HEK293 (cell line): ENCODE measurements around the gene NAPB.

Source experiments
- CTCF ChIA-PET: fragments of 350-600 bp; formaldehyde crosslinking; extraction: SDS; loops from one replicate; lab custom pipeline; 2021; ENCODE audit warnings: antibody characterized with exemption; lab: Yijun Ruan, JAX
- POLR2A ChIA-PET: fragments of 300-600 bp; formaldehyde crosslinking; extraction: SDS; loops from one replicate; lab custom pipeline; 2020; ENCODE audit warnings: antibody characterized with exemption, inconsistent platforms; lab: Yijun Ruan, JAX
- H3K27ac ChIP-seq: fragments of 200-500 bp; sonication (Bioruptor generic); 2 replicates; pipeline ENCODE4 v1.5.1; 2014; ENCODE audit warnings: low read depth, low read length, control low read depth, inconsistent platforms; ENCODE audit errors: extremely low read depth
- H3K36me3 ChIP-seq, 2 experiments: fragments of 200-500 bp in 1 of 2; sonication (Bioruptor generic) in 1 of 2; 1 replicate in 1 of 2; 2 replicates in 1 of 2; pipeline ENCODE4 v1.5.1; 2014 to 2017; ENCODE audit warnings: inconsistent platforms in 2 of 2, low read length in 2 of 2; ENCODE audit not compliant: control insufficient read depth in 2 of 2, insufficient read depth in 1 of 2
- H3K4me1 ChIP-seq: fragments of 200-500 bp; sonication (Bioruptor generic); 2 replicates; pipeline ENCODE4 v1.5.1; 2014; ENCODE audit warnings: mild to moderate bottlenecking, low read length, inconsistent platforms; ENCODE audit not compliant: control insufficient read depth, insufficient read depth
- H3K4me3 ChIP-seq: 2 replicates; pipeline ENCODE4 v1.5.1; 2011; ENCODE audit warnings: low read depth, mild to moderate bottlenecking, control low read depth, low read length, moderate library complexity
- H3K9me3 ChIP-seq: fragments of 200-500 bp; sonication (Bioruptor generic); 2 replicates; pipeline ENCODE4 v1.5.1; 2014; ENCODE audit warnings: low read depth, low read length, inconsistent platforms; ENCODE audit not compliant: control insufficient read depth, insufficient read depth
- BCL11B ChIP-seq: fragments of 450-650 bp; formaldehyde crosslinking; IDR thresholded peaks from 2 replicates; pipeline ENCODE4 v1.5.1; 2016; ENCODE audit warnings: low read depth, missing biosample characterization, missing genetic modification characterization
- KLF8 ChIP-seq: fragments of 450-650 bp; formaldehyde crosslinking; IDR thresholded peaks from 2 replicates; pipeline ENCODE4 v1.5.1; 2016; ENCODE audit warnings: missing biosample characterization, missing genetic modification characterization
- RBAK ChIP-seq: fragments of 450-650 bp; formaldehyde crosslinking; IDR thresholded peaks from 2 replicates; pipeline ENCODE4 v1.5.1; 2016; ENCODE audit warnings: missing biosample characterization, missing genetic modification characterization
- SP3 ChIP-seq: fragments of 450-650 bp; formaldehyde crosslinking; IDR thresholded peaks from 2 replicates; pipeline ENCODE4 v1.5.1; 2016; ENCODE audit warnings: missing biosample characterization, missing genetic modification characterization
- TCF7L2 ChIP-seq: IDR thresholded peaks from 2 replicates; pipeline ENCODE4 v1.6.1; 2011; ENCODE audit warnings: low read depth, mild to moderate bottlenecking, inconsistent platforms, low read length, moderate library complexity, borderline replicate concordance
- ZNF132 ChIP-seq: fragments of 450-650 bp; formaldehyde crosslinking; IDR thresholded peaks from 2 replicates; pipeline ENCODE4 v1.5.1; 2017; ENCODE audit warnings: missing biosample characterization, missing genetic modification characterization, borderline replicate concordance
- ZNF146 ChIP-seq: fragments of 450-650 bp; formaldehyde crosslinking; IDR thresholded peaks from 2 replicates; pipeline ENCODE4 v1.5.1; 2016; ENCODE audit warnings: missing biosample characterization, missing genetic modification characterization
- ZNF174 ChIP-seq: fragments of 450-650 bp; formaldehyde crosslinking; IDR thresholded peaks from 2 replicates; pipeline ENCODE4 v1.5.0; 2017; ENCODE audit warnings: missing biosample characterization, mild to moderate bottlenecking, missing genetic modification characterization
- ZNF2 ChIP-seq: fragments of 450-650 bp; formaldehyde crosslinking; IDR thresholded peaks from 2 replicates; pipeline ENCODE4 v1.5.1; 2016; ENCODE audit warnings: missing biosample characterization, missing genetic modification characterization
- ZNF23 ChIP-seq: fragments of 450-650 bp; formaldehyde crosslinking; IDR thresholded peaks from 2 replicates; pipeline ENCODE4 v1.5.1; 2016; ENCODE audit warnings: missing biosample characterization, missing genetic modification characterization, borderline replicate concordance
- ZNF292 ChIP-seq: fragments of 450-650 bp; formaldehyde crosslinking; IDR thresholded peaks from 2 replicates; pipeline ENCODE4 v1.5.1; 2016; ENCODE audit warnings: low read depth, missing biosample characterization, missing genetic modification characterization, borderline replicate concordance
- ZNF302 ChIP-seq: fragments of 450-650 bp; formaldehyde crosslinking; IDR thresholded peaks from 2 replicates; pipeline ENCODE4 v1.5.1; 2016; ENCODE audit warnings: missing biosample characterization, missing genetic modification characterization, low read depth
- ZNF335 ChIP-seq: fragments of 450-650 bp; formaldehyde crosslinking; conservative IDR thresholded peaks from 2 replicates; pipeline ENCODE4 v1.5.1; 2016; ENCODE audit warnings: missing biosample characterization, missing genetic modification characterization
- ZNF354C ChIP-seq: fragments of 450-650 bp; formaldehyde crosslinking; IDR thresholded peaks from 2 replicates; pipeline ENCODE4 v1.5.1; 2016; ENCODE audit warnings: missing biosample characterization, missing genetic modification characterization, low read depth, borderline replicate concordance
- ZNF37A ChIP-seq: fragments of 450-650 bp; IDR thresholded peaks from 2 replicates; pipeline ENCODE4 v1.5.1; 2018; ENCODE audit warnings: missing biosample characterization, missing genetic modification characterization
- ZNF658 ChIP-seq: fragments of 450-650 bp; formaldehyde crosslinking; IDR thresholded peaks from 2 replicates; pipeline ENCODE4; 2016; ENCODE audit warnings: missing biosample characterization, missing genetic modification characterization
- ZNF660 ChIP-seq: fragments of 450-650 bp; IDR thresholded peaks from 2 replicates; pipeline ENCODE4 v1.5.1; 2018; ENCODE audit warnings: missing biosample characterization, mild to moderate bottlenecking, missing genetic modification characterization
- ZNF677 ChIP-seq: fragments of 450-650 bp; IDR thresholded peaks from 2 replicates; pipeline ENCODE4 v1.5.0; 2018; ENCODE audit warnings: missing biosample characterization, mild to moderate bottlenecking, missing genetic modification characterization, moderate library complexity
- ZNF701 ChIP-seq: fragments of 450-650 bp; formaldehyde crosslinking; IDR thresholded peaks from 2 replicates; pipeline ENCODE4 v1.5.1; 2016; ENCODE audit warnings: missing biosample characterization, missing genetic modification characterization
- ZNF830 ChIP-seq: fragments of 450-650 bp; IDR thresholded peaks from 2 replicates; pipeline ENCODE4 v1.5.0; 2018; ENCODE audit warnings: missing biosample characterization, missing genetic modification characterization, low read depth, mild to moderate bottlenecking, moderate library complexity
- ZSCAN23 ChIP-seq: fragments of 450-650 bp; formaldehyde crosslinking; IDR thresholded peaks from 2 replicates; pipeline ENCODE4 v1.5.1; 2016; ENCODE audit warnings: missing biosample characterization, missing genetic modification characterization
- TF ChIP-seq, protein P1 (sequence below): fragments of 450-650 bp; formaldehyde crosslinking; IDR thresholded peaks from 2 replicates; pipeline ENCODE4 v1.5.1; 2016; ENCODE audit warnings: missing biosample characterization, missing genetic modification characterization
- TF ChIP-seq, protein P2 (sequence below): IDR thresholded peaks from 2 replicates; pipeline ENCODE4 v1.6.1; 2011; ENCODE audit warnings: mild to moderate bottlenecking, low read depth, low read length, borderline replicate concordance
- TF ChIP-seq, protein P3 (sequence below): fragments of 450-650 bp; formaldehyde crosslinking; IDR thresholded peaks from 2 replicates; pipeline ENCODE4 v1.5.1; 2016; ENCODE audit warnings: missing biosample characterization, missing genetic modification characterization
- TF ChIP-seq, protein P4 (sequence below): fragments of 450-650 bp; formaldehyde crosslinking; IDR thresholded peaks from 2 replicates; pipeline ENCODE4 v1.5.1; 2016; ENCODE audit warnings: missing biosample characterization, missing genetic modification characterization

NAPB gene

DNA sequence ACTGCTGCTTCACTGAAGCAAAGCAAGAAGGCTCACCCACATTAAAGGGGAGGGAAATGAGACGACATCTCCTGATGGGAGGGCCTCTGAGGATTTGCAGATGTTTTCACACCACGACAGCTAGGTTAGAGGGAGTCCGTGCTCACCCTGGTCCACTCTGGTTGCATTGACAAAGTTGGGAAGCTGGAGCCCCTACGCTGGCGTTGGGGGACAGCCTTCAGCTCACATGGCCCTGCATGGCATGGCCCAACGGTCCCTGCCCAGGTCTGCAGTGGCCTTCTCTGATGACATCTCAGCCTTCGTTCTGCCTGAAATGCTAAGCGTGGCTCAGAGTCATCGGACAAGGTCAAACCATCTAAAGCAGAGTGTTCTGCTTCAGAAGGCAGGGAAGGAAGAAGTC, 3.8 kb upstream of the NAPB start (continued):
- TF ChIP-seq, protein P1, sequence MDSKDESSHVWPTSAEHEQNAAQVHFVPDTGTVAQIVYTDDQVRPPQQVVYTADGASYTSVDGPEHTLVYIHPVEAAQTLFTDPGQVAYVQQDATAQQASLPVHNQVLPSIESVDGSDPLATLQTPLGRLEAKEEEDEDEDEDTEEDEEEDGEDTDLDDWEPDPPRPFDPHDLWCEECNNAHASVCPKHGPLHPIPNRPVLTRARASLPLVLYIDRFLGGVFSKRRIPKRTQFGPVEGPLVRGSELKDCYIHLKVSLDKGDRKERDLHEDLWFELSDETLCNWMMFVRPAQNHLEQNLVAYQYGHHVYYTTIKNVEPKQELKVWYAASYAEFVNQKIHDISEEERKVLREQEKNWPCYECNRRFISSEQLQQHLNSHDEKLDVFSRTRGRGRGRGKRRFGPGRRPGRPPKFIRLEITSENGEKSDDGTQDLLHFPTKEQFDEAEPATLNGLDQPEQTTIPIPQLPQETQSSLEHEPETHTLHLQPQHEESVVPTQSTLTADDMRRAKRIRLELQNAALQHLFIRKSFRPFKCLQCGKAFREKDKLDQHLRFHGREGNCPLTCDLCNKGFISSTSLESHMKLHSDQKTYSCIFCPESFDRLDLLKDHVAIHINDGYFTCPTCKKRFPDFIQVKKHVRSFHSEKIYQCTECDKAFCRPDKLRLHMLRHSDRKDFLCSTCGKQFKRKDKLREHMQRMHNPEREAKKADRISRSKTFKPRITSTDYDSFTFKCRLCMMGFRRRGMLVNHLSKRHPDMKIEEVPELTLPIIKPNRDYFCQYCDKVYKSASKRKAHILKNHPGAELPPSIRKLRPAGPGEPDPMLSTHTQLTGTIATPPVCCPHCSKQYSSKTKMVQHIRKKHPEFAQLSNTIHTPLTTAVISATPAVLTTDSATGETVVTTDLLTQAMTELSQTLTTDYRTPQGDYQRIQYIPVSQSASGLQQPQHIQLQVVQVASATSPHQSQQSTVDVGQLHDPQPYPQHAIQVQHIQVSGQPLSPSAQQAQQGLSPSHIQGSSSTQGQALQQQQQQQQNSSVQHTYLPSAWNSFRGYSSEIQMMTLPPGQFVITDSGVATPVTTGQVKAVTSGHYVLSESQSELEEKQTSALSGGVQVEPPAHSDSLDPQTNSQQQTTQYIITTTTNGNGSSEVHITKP = no peak

GRCh38 chr20:23419995-23420901, 1.0 kb downstream of the NAPB start:
- POLR2A ChIA-PET = interaction anchor here (0.7 to 3.2 kb wide), 5 partner anchors 11 to 70 kb away, joined by 3 to 26 read pairs (median 3); partner anchors contain the start of gene NXT1
- Histone ChIP-seq H3K4me1 (peaks cover 8% of the 10 kb centered on the region), H3K4me3 (peak overlapping the region; percentile 95), H3K9me3 (no peaks in the 10 kb centered on the region), H3K27ac (peak overlapping the region; percentile 62; the same call in 1 of the 2 replicates), H3K36me3 (peaks cover 3% of the 10 kb centered on the region in 2 experiments; a peak in 2 of 3 replicates)
- CTCF ChIA-PET = interaction anchor here (0.5 to 3.6 kb wide), 6 partner anchors 9 to 1764 kb away, joined by 3 to 23 read pairs (median 3); no protein-coding TSS in a partner anchor
- TF ChIP-seq ZNF660 (no peak), ZNF2 (tag by site-specific recombination) (no peak), ZNF292 (no peak), ZNF132 (tag by site-specific recombination) (no peak), ZNF146 (tag by site-specific recombination) (peak; percentile 73), KLF8 (peak; percentile 34; the same call in 1 of the 2 replicates), ZNF23 (no peak), SP3 (tag by site-specific recombination) (peak; percentile 37; the same call in 1 of the 2 replicates), ZNF302 (tag by site-specific recombination) (no peak), ZNF37A (no peak), BCL11B (no peak), ZNF354C (tag by site-specific recombination) (no peak), RBAK (tag by site-specific recombination) (no peak), ZNF335 (tag by site-specific recombination) (peak; percentile 48), ZNF174 (tag by site-specific recombination) (no peak), ZNF658 (no peak), ZNF830 (no peak), ZSCAN23 (tag by site-specific recombination) (no peak), TCF7L2 (no peak), ZNF677 (tag by site-specific recombination) (no peak), ZNF701 (tag by site-specific recombination) (no peak)
- TF ChIP-seq, protein P2, sequence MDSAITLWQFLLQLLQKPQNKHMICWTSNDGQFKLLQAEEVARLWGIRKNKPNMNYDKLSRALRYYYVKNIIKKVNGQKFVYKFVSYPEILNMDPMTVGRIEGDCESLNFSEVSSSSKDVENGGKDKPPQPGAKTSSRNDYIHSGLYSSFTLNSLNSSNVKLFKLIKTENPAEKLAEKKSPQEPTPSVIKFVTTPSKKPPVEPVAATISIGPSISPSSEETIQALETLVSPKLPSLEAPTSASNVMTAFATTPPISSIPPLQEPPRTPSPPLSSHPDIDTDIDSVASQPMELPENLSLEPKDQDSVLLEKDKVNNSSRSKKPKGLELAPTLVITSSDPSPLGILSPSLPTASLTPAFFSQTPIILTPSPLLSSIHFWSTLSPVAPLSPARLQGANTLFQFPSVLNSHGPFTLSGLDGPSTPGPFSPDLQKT = no peak
- TF ChIP-seq, protein P3, sequence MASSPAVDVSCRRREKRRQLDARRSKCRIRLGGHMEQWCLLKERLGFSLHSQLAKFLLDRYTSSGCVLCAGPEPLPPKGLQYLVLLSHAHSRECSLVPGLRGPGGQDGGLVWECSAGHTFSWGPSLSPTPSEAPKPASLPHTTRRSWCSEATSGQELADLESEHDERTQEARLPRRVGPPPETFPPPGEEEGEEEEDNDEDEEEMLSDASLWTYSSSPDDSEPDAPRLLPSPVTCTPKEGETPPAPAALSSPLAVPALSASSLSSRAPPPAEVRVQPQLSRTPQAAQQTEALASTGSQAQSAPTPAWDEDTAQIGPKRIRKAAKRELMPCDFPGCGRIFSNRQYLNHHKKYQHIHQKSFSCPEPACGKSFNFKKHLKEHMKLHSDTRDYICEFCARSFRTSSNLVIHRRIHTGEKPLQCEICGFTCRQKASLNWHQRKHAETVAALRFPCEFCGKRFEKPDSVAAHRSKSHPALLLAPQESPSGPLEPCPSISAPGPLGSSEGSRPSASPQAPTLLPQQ = peak; percentile 92
- TF ChIP-seq, protein P4, sequence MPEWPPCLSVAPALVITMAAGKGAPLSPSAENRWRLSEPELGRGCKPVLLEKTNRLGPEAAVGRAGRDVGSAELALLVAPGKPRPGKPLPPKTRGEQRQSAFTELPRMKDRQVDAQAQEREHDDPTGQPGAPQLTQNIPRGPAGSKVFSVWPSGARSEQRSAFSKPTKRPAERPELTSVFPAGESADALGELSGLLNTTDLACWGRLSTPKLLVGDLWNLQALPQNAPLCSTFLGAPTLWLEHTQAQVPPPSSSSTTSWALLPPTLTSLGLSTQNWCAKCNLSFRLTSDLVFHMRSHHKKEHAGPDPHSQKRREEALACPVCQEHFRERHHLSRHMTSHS (tag by site-specific recombination) = no peak
